Embryonic facial prominence (tissue), 1 donor: ENCODE data around the gene NUDT19.
"Not testable (repeated sequence)": the region's sequence is repeated elsewhere in the genome, so short reads cannot be mapped to it uniquely, and the experiment has no call there.

Experiments
- DNase-seq: peaks from one replicate; pipeline ENCODE4 v3.0.0-alpha.2; 2016; ENCODE audit errors: extremely low spot score

The NUDT19 gene

DNA sequence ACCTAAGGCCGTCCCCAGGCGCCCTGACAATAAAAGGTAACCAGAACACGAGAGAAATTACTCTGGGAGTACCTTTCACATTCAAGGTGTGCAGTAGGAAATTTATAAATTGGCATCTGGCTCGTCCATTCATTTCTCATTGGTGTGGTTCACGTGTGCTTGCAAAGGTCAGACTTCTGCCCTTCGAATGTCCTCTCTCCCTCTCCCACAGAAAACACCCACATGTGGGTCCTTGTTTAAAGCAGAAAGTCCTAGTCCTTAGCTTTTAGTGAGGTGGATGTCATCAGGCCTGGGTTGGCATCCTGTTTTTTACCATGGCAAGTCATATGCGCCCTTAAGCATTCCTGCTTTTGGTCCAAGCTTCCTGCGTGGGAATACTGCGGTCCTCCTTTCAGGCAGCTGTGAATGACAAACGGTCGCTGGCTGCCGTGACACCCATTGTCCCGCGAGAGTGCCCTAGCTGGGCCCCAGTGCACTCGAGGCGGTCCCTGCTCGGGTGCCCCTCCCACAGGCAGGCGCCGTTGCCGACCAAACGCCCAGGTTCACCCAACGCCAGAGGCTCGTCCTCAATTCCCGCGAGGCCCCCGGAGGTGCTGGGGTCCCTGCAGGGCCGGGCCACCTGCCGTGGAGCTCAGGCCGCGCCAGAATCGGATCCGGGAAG lies at the start of gene NUDT19:
Gene NUDT19 (plus strand): TSS at position 531 of the 661 bp plus-strand sequence. CDS start 140 bp downstream, outside the sequence.
- no peak for DNase-seq

DNA sequence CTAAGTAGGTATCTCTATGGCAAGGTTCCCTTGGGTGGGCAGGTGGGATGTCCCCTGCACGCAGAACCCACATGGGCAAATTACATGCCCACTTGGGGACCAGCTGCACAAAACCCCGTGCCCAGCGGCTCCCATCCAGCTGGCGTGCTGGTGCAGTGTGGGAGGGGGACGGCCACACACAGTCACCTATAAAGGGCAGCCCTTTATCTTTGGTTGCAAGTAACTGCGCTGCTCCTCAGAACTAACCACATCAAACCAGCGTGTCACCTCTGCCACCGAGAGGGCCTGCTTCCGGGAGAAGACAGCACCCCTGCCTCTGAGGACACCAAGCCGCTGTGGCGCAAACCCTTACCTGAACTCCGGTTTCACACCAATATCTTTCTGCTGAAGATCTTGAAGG lies 48.9 kb upstream of the NUDT19 start:
- DNase-seq = no peak

DNA sequence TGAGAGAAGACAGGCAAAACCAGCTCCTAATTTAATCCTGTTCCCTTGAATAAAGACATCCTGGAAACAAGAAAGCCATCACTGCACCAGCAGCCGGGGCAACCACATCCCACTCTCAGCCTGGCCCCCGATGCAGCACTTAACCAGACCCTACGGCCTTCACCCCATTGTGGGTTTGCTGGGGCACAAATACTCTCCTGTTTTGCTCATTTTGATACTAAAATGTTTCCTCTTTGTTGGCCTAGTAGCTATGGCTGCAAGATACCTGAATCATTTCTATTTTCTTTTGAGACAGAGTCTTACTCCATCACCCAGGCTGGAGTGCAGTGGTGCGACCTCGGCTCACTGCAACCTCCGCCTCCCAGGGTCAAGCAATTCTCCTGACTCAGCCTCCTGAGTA lies 45.1 kb upstream of the NUDT19 start:
- DNase-seq = no peak

DNA sequence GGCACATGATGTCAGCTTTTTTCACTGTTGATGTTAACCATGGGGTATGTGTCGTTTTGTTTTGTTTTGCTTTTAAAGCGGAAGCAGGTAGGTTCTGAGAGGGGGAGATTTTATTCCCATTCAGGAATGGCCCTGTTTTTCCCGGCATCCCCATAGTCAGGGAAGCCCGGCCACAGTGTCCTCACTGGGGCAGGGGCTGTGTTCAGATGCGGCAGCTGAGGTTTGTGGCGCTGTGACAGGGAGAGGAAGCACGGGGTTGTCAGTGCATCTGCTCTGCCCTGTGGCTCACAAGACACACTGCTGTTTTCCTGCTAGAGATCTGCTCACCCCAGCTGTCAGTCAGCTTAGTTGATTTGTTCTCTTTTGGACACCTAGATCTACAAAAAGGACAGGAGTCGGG lies 44.3 kb upstream of the NUDT19 start:
- DNase-seq = no peak

DNA sequence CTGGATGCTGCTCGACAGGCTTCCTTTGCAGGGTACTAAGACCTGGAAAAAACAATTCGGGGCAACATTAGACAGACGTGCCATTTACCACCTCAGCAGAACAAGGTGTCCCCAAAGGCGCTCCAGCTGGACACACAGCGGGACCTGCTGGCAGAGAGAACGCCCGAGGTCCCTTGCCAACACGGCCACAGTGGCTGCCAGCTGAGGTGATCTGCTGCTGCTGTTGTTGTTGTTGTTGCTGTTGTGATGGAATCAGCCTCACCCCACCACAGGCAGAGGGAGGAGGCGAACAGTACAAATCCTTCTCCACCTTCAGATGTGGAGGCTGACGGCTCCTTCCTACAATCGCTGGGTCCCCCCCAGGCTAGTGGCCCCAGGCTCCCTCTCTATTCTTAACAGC lies 41.9 kb upstream of the NUDT19 start:
- no peak for DNase-seq

DNA sequence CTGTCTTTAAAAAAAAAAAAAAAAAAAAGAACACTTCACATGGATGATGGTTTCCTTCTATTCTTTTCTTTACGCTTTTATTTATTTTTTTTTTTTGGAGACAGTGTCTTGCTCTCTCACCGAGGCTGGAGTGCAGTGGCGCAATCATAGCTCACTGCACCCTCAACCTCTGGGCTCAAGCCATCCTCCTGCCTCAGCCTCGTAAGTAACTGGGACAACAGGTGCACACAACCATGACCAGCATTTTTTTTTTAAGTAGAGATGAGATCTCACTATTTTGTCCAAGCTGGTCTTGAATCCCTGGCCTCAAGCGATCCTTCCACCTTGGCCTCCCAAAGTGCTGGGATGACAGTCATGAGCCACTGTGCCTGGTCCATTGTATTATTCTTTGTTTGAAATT lies 41.0 kb upstream of the NUDT19 start:
- DNase-seq = no peak

DNA sequence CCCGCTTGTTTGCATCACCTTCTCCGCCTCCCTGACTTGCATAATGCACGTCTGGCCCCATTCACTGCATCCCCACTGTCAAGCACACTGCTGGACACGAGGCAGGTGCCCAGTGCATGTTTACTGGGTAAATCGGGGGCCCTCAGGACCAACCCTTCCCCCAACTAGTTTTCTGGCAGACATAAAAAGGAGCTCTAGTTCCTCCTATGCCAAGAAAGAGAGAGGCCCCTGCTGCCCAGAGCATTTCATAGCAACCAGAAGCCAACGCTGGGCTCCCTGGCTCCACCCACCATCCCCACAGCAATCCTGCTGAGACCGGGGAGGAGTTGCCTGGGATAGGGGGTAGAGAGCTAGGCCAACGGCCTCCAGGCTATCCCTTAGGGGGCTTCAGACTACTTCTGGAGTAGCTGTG lies 39.9 kb upstream of the NUDT19 start:
- DNase-seq = no peak

DNA sequence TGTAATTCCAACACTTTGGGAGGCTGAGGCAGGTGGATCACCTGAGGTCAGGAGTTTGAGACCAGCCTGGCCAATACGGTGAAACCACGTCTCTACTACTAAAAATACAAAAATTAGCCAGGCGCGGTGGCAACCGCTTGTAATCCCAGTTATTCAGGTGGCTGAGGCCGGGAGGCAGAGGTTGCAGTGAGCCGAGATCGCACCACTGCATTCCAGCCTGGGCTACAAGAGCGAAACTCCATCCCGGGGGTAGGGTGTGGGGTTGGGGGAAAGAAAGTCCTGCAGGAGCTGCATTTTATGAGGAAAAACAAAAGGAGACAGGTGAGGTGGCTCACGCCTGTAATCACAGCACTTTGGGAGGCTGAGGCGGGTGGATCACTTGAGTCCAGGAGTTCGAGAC lies 39.3 kb upstream of the NUDT19 start:
- DNase-seq = not testable (repeated sequence)

DNA sequence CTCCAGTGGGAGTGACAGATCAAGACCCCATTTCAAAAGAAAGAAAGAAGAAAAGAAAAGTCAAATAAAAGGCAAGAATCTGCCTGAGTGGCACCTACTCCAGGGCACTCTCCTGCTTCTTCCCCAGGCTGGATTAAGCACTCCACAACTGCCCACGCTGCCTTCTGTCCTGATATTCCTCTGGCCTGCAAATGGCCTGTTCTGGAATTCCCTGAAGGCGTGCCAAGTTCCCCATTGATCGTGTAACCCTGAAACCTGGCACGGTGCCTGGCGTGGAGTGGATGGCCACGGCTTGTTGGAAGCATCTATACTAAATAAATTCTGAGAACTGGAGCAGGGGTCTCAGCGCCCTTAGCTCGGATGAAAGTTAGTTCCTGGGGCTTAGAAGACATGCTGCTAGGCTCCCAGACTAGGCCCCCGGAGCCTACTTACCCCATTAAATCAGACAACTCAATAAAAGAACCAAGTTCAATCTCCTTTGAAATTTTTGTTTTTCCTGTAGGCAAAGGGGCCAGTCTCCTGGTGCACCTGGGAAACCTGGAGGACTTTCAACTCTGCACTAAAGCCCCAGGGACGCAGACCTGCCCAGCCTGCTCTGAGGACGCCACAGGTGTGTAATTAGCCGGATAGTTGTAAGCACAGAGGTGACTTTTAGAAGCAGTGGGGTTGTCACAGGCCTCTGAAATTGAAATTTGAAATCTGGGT lies 38.6 kb upstream of the NUDT19 start:
- no peak for DNase-seq

DNA sequence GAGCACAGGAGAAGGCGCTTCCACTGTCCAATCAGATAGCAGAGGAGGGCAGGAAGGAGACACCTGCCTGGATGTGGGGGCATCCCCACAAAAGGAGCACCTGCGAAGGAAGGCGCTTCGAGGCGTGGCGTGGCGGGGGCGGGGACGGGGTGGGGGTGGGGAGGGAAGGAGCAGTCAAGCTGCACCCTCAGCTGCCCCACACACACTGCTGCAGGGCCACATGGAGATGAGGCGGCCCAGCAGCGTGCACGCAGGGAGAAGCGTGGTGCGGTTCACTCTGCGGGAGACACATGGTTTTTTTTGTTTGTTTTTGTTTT lies 38.1 kb upstream of the NUDT19 start:
- DNase-seq = no peak

DNA sequence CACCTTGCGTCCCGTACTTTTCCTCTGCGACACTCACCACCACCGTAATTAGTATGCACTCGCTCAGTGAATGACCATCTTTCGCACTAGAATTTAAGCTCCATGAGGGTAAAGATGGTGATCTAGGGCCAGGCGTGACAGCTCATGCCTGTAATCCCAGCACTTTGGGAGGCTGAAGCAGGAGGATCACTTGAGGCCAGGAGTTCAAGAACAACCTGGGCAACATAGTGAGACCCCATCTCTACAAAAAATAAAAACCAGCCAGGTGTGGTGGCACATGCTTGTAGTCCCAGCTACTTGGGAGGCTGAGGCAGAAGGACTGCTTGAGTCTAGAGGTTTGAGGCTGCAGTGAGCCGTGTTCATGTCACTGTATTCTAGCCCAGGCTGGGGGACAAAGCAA lies 35.2 kb upstream of the NUDT19 start:
- not testable (repeated sequence) for DNase-seq

DNA sequence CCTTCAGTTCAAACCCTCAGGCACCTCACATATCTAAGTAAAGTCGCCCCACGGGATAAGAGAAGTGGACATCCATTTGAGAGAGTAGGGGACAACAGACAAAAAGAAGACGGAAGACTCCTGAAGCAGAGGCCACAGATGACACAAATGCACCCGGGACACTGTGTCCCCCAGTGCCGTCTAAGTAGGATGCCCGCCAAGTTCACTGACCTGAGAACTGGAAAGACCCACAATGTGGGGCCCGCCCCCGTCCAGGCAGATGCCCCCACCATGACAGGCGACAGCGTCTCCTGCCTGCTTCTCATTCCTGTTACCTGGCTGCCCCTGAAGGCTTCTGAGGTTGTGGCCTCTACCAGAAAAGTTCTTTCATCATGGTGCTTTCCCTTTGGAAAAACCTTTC lies 33.5 kb upstream of the NUDT19 start:
- no peak for DNase-seq

DNA sequence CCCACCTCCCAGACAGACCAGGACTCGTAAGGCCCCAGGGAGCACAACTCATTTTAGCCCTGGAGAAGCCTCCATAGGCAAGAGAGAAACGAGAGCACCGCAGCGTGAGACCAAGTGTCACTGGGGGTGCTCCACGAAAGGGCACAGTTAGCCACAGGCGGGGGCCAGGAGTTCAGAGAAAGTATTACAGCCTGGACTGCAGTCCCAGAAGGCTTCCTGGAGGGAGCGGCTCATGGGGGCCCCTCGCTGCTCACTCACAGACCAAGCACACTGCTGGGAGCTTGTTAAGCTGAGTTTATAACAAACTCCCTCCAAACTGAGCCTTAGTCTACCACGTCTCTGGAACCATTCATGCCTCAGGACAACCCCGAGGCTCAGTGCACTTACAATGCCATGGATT lies 33.1 kb upstream of the NUDT19 start:
- DNase-seq = no peak

DNA sequence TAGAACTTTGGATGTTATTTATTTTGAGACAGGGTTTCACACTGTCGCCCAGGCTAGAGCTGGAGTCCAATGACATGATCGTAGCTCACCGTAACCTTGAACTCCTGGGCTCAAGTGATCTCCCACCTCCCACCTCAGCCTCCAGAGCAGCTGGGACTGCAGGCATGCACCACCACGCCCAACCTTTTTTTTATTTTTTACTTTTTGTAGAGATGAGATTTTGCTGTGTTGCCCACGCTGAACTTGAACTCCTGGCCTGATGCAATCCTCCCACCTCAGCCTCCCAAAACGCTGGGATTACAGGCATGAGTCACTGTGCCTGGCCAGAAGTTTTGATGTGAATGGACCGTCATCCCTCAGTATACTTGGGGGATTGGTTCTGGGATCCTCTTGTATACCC lies 30.3 kb upstream of the NUDT19 start:
- DNase-seq = no peak

DNA sequence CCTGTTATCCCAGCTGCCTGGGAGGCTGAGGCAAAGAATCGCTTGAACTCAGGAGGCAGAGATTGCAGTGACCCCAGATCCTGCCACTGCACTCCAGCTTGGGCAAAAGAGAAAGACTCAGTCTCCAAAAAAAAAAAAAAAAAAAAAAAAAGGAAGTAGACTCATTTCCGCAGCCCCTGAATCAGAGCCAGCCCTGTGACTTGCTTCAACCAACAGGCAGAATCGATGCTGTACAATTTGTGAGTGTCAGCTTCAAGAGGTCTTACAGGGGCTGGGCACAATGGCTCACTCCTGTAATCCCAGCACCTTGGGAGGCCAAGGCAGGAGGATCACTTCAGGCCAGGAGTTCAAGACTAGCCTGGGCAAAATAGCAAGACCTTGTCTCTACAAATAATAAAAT lies 29.4 kb upstream of the NUDT19 start:
- no peak for DNase-seq

DNA sequence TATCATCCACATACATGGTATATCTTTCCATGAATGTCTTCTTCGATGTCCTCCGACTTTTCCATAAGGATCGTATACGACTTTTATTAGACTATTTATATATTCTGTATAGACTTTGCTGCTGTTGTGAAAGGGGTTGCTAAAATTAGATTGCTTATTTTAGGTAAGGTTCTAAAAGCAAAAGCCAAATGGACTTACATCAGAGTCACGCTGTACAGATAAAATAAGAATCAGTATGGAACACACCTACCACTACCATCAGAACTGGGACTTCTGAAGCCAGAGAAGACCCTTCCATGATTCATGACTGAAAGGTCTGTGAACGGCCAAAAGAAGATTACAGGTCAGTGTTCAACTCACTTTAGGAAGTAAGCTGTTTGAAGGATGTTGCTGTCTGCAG lies 25.5 kb upstream of the NUDT19 start:
- DNase-seq = no peak

DNA sequence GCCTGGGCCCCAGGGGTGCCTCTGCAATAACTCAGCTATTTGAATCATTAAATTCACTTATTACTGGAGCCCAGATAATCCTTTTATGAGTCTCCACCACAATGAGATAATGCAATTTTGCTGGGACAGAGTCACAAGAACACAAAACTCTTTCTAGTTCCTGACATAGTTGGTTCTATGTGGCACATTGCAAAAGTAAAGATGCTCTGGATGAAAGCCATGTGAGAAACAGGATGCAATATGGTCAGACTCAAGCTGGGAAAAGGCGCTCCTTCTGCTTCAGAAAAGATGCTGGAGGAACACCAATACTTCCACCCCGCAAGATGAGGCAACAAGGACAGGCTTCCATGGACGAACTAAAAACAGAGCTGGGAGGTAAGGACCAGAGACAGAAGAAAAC lies 22.3 kb upstream of the NUDT19 start:
- no peak for DNase-seq

DNA sequence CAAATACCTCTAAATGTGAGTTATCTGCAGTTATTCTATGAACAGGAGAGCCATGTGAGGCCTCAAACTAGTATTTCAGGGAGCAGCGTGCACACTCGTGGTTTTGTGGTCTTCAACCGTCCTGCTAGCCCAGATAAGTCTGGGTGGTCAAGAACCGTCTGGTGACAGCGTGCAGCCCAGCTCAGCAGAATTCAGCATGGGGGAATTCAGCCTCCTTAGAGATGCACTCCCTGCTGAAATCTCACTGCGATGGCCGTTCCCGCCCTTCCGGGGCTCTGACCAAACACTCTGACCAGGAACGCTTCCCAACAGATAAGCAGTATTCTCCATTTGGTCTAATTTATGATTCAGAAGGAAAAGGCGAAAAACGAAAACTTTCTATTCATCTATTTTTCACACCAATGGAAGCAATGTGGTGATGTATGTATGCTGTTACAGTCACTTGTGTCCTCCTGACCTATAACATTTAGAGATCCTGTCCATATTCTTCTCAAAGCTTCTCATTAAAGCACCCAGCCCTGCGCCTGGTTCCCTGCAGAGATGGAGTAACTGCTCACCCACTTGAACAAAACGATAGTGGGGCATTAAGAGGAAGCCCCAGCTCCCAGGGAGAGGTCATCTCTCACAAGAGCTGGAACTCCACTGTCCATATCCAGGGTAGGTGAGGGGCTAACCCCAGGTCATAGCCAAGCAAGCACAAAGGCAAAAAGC lies 19.6 kb upstream of the NUDT19 start:
- no peak for DNase-seq

DNA sequence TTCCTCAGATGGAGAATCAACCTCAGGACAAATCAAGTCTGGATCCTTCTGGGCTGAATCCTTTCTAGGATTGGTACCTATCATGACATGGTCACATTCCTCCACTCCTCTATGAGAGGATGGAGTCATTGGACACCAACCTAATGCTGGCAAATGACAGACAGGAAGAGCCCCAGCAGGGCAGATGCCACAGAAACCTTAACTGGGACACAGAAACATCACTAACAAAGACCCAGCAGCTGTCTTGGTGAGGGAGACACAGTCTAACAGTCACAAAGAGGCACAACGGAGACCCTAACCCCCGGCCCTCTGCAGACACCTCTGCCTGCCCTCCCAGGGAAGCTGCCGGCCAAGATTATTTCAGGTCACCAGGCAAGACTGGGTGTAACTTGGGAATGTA lies 18.8 kb upstream of the NUDT19 start:
- no peak for DNase-seq

DNA sequence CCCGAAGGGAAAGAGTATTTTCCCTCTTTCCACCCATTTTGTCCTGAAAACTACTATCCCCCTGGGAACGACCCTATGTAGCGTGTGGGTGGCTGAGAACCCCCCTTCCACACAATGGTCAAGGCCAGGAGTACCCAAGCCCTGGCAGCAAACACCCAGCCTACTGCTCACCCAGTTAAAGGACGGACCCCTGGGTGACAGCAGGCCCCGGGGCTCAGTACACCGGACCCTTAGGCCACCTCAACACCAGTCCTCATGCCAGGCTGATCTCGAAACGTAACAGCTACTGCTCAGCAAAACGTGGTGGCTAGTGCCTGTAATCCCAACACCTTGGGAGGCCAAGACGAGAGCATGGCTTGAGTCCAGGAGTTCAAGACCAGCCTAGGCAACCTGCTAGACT lies 18.0 kb upstream of the NUDT19 start:
- no peak for DNase-seq

DNA sequence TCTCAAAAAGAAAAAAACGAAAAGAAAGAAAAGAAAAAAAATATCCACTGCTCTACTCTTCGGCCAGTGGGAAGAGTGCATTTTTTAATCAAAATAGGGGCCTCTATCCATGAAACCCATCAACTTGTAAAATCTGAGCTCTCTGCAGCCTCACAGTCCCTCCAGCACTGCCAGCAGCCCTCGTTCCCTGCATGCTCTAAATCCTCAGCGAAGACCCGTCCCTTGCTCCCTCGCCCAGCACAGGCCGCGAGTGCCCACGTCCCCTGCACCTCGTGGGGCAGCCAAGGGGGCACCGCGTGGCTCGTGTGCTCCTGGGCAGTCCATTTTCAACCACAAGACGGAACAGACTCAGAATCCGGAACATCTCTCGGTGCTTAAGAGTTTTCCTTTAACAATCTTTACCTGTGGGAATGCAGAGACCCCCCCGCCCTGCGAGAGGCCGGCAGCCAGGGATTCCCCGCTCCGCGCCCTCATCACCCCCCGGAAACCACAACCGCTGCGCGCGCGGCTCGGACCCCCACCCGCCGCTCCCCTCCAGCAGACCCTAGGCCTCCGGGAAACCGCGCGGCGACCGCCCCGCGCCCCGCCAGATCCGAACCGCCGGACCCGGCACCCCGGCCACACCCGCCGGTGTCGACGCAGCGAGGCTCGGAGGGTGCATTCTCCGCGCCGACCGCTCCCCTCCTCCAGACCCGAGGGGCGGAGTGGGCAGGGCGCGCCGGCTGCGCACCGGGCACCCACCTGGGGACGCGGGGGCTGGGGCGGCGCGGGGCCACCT lies 17.3 kb upstream of the NUDT19 start:
- no peak for DNase-seq

DNA sequence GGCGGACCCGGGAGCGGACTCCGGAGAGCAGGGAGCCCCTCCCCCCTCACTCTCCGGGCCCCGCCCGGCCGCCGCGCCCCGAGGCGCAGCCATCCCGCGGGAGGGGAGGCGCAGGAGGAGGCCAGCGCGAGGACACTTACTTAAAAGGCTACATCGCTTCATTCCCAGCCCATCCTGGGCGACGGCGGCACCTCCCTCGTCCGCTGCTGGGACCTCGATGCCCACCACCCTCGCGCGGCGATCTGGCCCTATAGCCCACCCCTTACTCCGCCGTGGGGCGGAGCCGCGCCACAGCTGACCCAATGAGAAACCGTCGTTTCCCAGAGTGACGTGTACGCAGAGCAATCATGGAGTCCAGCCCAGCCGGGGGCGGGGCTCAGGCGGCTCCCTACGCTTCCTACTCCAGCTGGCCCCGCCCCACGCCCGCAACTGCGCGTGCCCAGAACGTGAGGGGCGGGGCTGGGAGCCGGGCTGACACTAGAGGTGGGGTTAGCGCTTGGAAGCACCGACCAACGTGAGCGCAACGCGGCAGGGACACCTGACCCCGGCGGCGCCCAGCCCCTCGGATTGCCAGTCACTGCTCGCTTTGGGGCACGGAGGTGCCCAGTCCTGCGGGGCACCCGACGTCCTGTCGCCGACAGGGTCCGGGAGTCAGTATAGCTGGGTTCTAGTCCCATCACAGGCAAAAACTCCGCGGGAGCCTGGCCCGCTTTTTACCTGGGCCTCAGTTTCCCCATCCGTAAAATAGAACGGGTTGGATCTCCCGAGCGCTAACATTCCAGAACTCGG lies 16.5 kb upstream of the NUDT19 start, which contains the start of gene ANKRD27:
Gene ANKRD27 (minus strand): TSS at position 250 of the 789 bp plus-strand sequence. CDS start 16,165 bp downstream, outside the sequence.
- DNase-seq = peak; percentile 96
